Keratinocyte (primary cell): ENCODE measurements around the gene POLD1. TPM values are rescaled to one million over a fixed set of nuclear protein-coding genes. Genes with fewer than 3 reads are reported as not detected.

Experiments
- DNase-seq: peaks from one replicate; pipeline ENCODE4 v3.0.0-alpha.2; 2011; ENCODE audit warnings: low read depth, missing footprints, low spot score
- FAIRE-seq: peaks from 2 replicates; lab custom pipeline; 2011; peaks lifted over from hg19 to GRCh38; lab: Jason Lieb, UNC
- H2AFZ ChIP-seq: 2 replicates; pipeline ENCODE4 v1.6.0; 2012; ENCODE audit warnings: low read length, control low read depth, inconsistent platforms; ENCODE audit not compliant: control insufficient read depth
- H3K27ac ChIP-seq: 2 replicates; pipeline ENCODE4 v1.5.1; 2011; ENCODE audit warnings: low read length; ENCODE audit not compliant: control insufficient read depth, insufficient read depth
- H3K27me3 ChIP-seq: 3 replicates; pipeline ENCODE4 v1.6.0; 2011; ENCODE audit warnings: low read length; ENCODE audit not compliant: control insufficient read depth, insufficient read depth; ENCODE audit errors: extremely low read depth
- H3K36me3 ChIP-seq, 2 experiments: 2 replicates in 1 of 2; 3 replicates in 1 of 2; pipeline ENCODE4 v1.5.1; 2011; ENCODE audit warnings: low read length in 2 of 2, mild to moderate bottlenecking in 1 of 2; ENCODE audit not compliant: control insufficient read depth in 2 of 2, insufficient read depth in 2 of 2; ENCODE audit errors: extremely low read depth in 1 of 2
- H3K4me1 ChIP-seq: 3 replicates; pipeline ENCODE4 v1.5.1; 2011; ENCODE audit warnings: low read length; ENCODE audit not compliant: control insufficient read depth, insufficient read depth; ENCODE audit errors: extremely low read depth
- H3K4me2 ChIP-seq: 3 replicates; pipeline ENCODE4 v1.6.0; 2011; ENCODE audit warnings: low read depth, low read length; ENCODE audit not compliant: control insufficient read depth, insufficient read depth; ENCODE audit errors: extremely low read depth
- H3K4me3 ChIP-seq, 3 experiments: fragments of 200-600 bp in 1 of 3; sonication (generic) in 1 of 3; 2 replicates in 2 of 3; 3 replicates in 1 of 3; pipeline ENCODE4 v1.5.1; 2011 to 2016; ENCODE audit warnings: low read length in 3 of 3, mild to moderate bottlenecking in 3 of 3, control low read depth in 2 of 3, inconsistent platforms in 1 of 3, low read depth in 1 of 3, mixed read lengths in 1 of 3, mixed run types in 1 of 3, moderate library complexity in 1 of 3; ENCODE audit not compliant: control insufficient read depth in 2 of 3, insufficient read depth in 2 of 3; ENCODE audit errors: extremely low read depth in 1 of 3
- H3K79me2 ChIP-seq: 2 replicates; pipeline ENCODE4 v1.6.0; 2012; ENCODE audit warnings: low read length; ENCODE audit not compliant: control insufficient read depth, insufficient read depth
- H3K9ac ChIP-seq: 3 replicates; pipeline ENCODE4 v1.6.0; 2011; ENCODE audit warnings: low read length; ENCODE audit not compliant: control insufficient read depth, insufficient read depth; ENCODE audit errors: extremely low read depth
- H3K9me1 ChIP-seq: 3 replicates; pipeline ENCODE4 v1.6.0; 2011; ENCODE audit warnings: low read length; ENCODE audit not compliant: control insufficient read depth, insufficient read depth; ENCODE audit errors: extremely low read depth
- H3K9me3 ChIP-seq: 2 replicates; pipeline ENCODE4 v1.5.1; 2012; ENCODE audit warnings: low read depth, low read length; ENCODE audit not compliant: control insufficient read depth
- H4K20me1 ChIP-seq: 3 replicates; pipeline ENCODE4 v1.6.0; 2011; ENCODE audit warnings: low read length; ENCODE audit not compliant: control insufficient read depth, insufficient read depth; ENCODE audit errors: extremely low read depth
- CTCF ChIP-seq, 3 experiments: IDR thresholded peaks in 1 of 3; conservative IDR thresholded peaks in 1 of 3; optimal IDR thresholded peaks in 1 of 3; 2 replicates in 2 of 3; 3 replicates in 1 of 3; pipeline versions ENCODE3 to v1.5.1; 2011; ENCODE audit warnings: low read length in 3 of 3, mild to moderate bottlenecking in 3 of 3, moderate library complexity in 2 of 3, control low read depth in 1 of 3, inconsistent platforms in 1 of 3; ENCODE audit not compliant: insufficient read depth in 2 of 3; ENCODE audit errors: extremely low read depth in 1 of 3
- EZH2 ChIP-seq: IDR thresholded peaks from one replicate; pipeline ENCODE4 v1.6.1; 2012; ENCODE audit warnings: inconsistent platforms, mild to moderate bottlenecking, low read length, moderate library complexity
- dilution Hi-C: fragments of 300-500 bp; cut with MboI; formaldehyde crosslinking; loops from one replicate; pipeline ENCODE4 v1.7.0; 2020; ENCODE audit warnings: low sequenced_read_pairs; ENCODE audit not compliant: extremely low pct_ligation_motif_present
- polyA plus RNA-seq, 5 experiments: library from polyadenylated mRNA; depleted of rRNA in 3 of 5; stranded (reverse) in 3 of 5; stranded (forward) in 1 of 5; unstranded in 1 of 5; fragments of >200 nt; gene quantifications; 1 replicate in 1 of 5; 2 replicates in 3 of 5; 3 replicates in 1 of 5; pipeline versions ENCODE4 v1.2.1 to v1.2.3, GENCODE V29; 2011 to 2012; ENCODE audit warnings: missing spikeins in 2 of 5, low read depth in 1 of 5, low replicate concordance in 1 of 5

The POLD1 gene
- polyA plus RNA-seq, 1 donor (not counting 4 experiments of a cell fraction or from before 2014, with no cell fraction given): 8.7 TPM

GRCh38 chr19:50402544-50403301, 18.6 kb downstream of the POLD1 start:
- no peak for TF ChIP-seq EZH2
- no peak for TF ChIP-seq CTCF (optimal IDR thresholded peaks at IDR 0.05 in 1 of 3, IDR thresholded peaks at IDR 0.05 in 1 of 3, conservative IDR thresholded peaks at IDR 0.05 in 1 of 3; ENCODE audit: extremely low read depth in 1 of 3, insufficient read depth in 2 of 3, low read length in 3 of 3)
- Histone ChIP-seq H3K36me3 (peaks cover 0 to 11% of the 10 kb centered on the region in 2 experiments), H3K4me1 (no peaks in the 10 kb centered on the region), H3K4me2 (no peak overlapping the region), H2AFZ (no peak overlapping the region), H4K20me1 (no peaks in the 10 kb centered on the region), H3K9me1 (no peaks in the 10 kb centered on the region), H3K9ac (no peak overlapping the region), H3K27ac (no peak overlapping the region), H3K4me3 (no peak overlapping the region), H3K27me3 (no peaks in the 10 kb centered on the region), H3K9me3 (no peaks in the 10 kb centered on the region), H3K79me2 (peaks cover 6% of the 10 kb centered on the region)
- FAIRE-seq: no peak
- DNase-seq: no peak
- dilution Hi-C loops: no loop called here

- Histone ChIP-seq H3K79me2 (no peaks in the 10 kb centered on the region), H3K4me2 (no peak overlapping the region), H3K27me3 (no peaks in the 10 kb centered on the region), H2AFZ (no peak overlapping the region), H4K20me1 (no peaks in the 10 kb centered on the region), H3K27ac (no peak overlapping the region), H3K9ac (no peak overlapping the region), H3K36me3 (peaks cover 5 to 13% of the 10 kb centered on the region in 2 experiments), H3K9me1 (no peaks in the 10 kb centered on the region), H3K9me3 (no peaks in the 10 kb centered on the region), H3K4me1 (no peaks in the 10 kb centered on the region), H3K4me3 (no peak overlapping the region)
- no peak for TF ChIP-seq CTCF (optimal IDR thresholded peaks at IDR 0.05 in 1 of 3, IDR thresholded peaks at IDR 0.05 in 1 of 3, conservative IDR thresholded peaks at IDR 0.05 in 1 of 3; ENCODE audit: extremely low read depth in 1 of 3, insufficient read depth in 2 of 3, low read length in 3 of 3)
- TF ChIP-seq EZH2: no peak
- no peak for FAIRE-seq
- dilution Hi-C loops: no loop called here
- DNase-seq: no peak
Observed at GRCh38 chr19:50406156-50406820, 22.1 kb downstream of the POLD1 start.
